Mammary epithelial cell (primary cell): ENCODE results near the gene SCAMP4.
"Not testable (repeated sequence)": the region's sequence is repeated elsewhere in the genome, so short reads cannot be mapped to it uniquely, and the experiment has no call there.

Experiments
- CTCF ChIP-seq, 2 donors: IDR thresholded peaks in 1 of 2; conservative IDR thresholded peaks in 1 of 2; 2 replicates each; pipeline ENCODE4 v1.5.1; 2011 to 2012; ENCODE audit warnings: inconsistent platforms in 2 of 2, low read length in 2 of 2, mild to moderate bottlenecking in 2 of 2, control low read depth in 1 of 2, low read depth in 1 of 2; ENCODE audit not compliant: insufficient read depth in 1 of 2; ENCODE audit errors: extremely low read depth in 1 of 2
- EZH2 ChIP-seq: IDR thresholded peaks from 2 replicates; pipeline ENCODE4 v1.6.1; 2012; ENCODE audit warnings: low read length, inconsistent platforms, borderline replicate concordance

GRCh38 chr19:1885398-1886119 lies 19.6 kb upstream of the SCAMP4 start, which contains the start of gene ABHD17A:
- not testable (repeated sequence) for TF ChIP-seq CTCF (conservative IDR thresholded peaks at IDR 0.05 in 1 of 2, IDR thresholded peaks at IDR 0.05 in 1 of 2; ENCODE audit: extremely low read depth in 1 of 2, insufficient read depth in 1 of 2, low read depth in 1 of 2, low read length in 2 of 2); EZH2
